Astrocyte (in vitro differentiated cells and primary cell): ENCODE data around the gene CERT1. TPM values are rescaled to one million over a fixed set of nuclear protein-coding genes. Genes with fewer than 3 reads are reported as not detected.

Experiments
- DNase-seq: peaks from one replicate; pipeline ENCODE4 v3.0.0-alpha.2; 2010; ENCODE audit warnings: low read depth
- FAIRE-seq: peaks from 2 replicates; lab custom pipeline; 2011; peaks lifted over from hg19 to GRCh38; lab: Jason Lieb, UNC
- H2AFZ ChIP-seq: 2 replicates; pipeline ENCODE4 v1.6.0; 2012; ENCODE audit warnings: low read depth, low read length, inconsistent platforms
- H3K27ac ChIP-seq: 2 replicates; pipeline ENCODE4 v1.5.1; 2011; ENCODE audit warnings: low read depth, low read length, inconsistent platforms
- H3K27me3 ChIP-seq: 2 replicates; pipeline ENCODE4 v1.6.0; 2011; ENCODE audit warnings: low read length, inconsistent platforms; ENCODE audit not compliant: insufficient read depth
- H3K36me3 ChIP-seq: 2 replicates; pipeline ENCODE4 v1.5.1; 2011; ENCODE audit warnings: low read length, inconsistent platforms; ENCODE audit not compliant: insufficient read depth
- H3K4me1 ChIP-seq: 2 replicates; pipeline ENCODE4 v1.5.1; 2011; ENCODE audit warnings: low read length, inconsistent platforms; ENCODE audit not compliant: insufficient read depth
- H3K4me2 ChIP-seq: 2 replicates; pipeline ENCODE4 v1.6.0; 2012; ENCODE audit warnings: low read length, inconsistent platforms
- H3K4me3 ChIP-seq: 2 replicates; pipeline ENCODE4 v1.5.1; 2011; ENCODE audit warnings: low read depth, mild to moderate bottlenecking, low read length, inconsistent platforms; ENCODE audit not compliant: insufficient read depth
- H3K79me2 ChIP-seq: 2 replicates; pipeline ENCODE4 v1.6.0; 2012; ENCODE audit warnings: mild to moderate bottlenecking, low read length, inconsistent platforms; ENCODE audit not compliant: insufficient read depth
- H3K9ac ChIP-seq: 2 replicates; pipeline ENCODE4 v1.6.0; 2012; ENCODE audit warnings: mild to moderate bottlenecking, low read length, inconsistent platforms
- H3K9me3 ChIP-seq: 2 replicates; pipeline ENCODE4 v1.5.1; 2012; ENCODE audit warnings: low read depth, mild to moderate bottlenecking, low read length, inconsistent platforms; ENCODE audit not compliant: insufficient read depth
- H4K20me1 ChIP-seq: 2 replicates; pipeline ENCODE4 v1.6.0; 2012; ENCODE audit warnings: low read length, inconsistent platforms; ENCODE audit not compliant: insufficient read depth
- H3K27ac Mint-ChIP-seq: one replicate; pipeline ENCODE4 v1.8.0; 2021; ENCODE audit warnings: mild to moderate bottlenecking, mixed read lengths; ENCODE audit not compliant: unreplicated experiment
- H3K27me3 Mint-ChIP-seq: one replicate; pipeline ENCODE4 v1.8.0; 2021; ENCODE audit warnings: low read depth, mixed read lengths; ENCODE audit not compliant: unreplicated experiment
- H3K36me3 Mint-ChIP-seq: one replicate; pipeline ENCODE4 v1.8.0; 2021; ENCODE audit warnings: low read depth, mixed read lengths; ENCODE audit not compliant: unreplicated experiment
- H3K4me1 Mint-ChIP-seq: one replicate; pipeline ENCODE4 v1.8.0; 2021; ENCODE audit warnings: low read depth, mixed read lengths; ENCODE audit not compliant: unreplicated experiment
- H3K4me3 Mint-ChIP-seq: one replicate; pipeline ENCODE4 v1.8.0; 2021; ENCODE audit warnings: mild to moderate bottlenecking, moderate library complexity, mixed read lengths; ENCODE audit not compliant: unreplicated experiment
- H3K9me3 Mint-ChIP-seq: one replicate; pipeline ENCODE4 v1.8.0; 2021; ENCODE audit warnings: mild to moderate bottlenecking, mixed read lengths; ENCODE audit not compliant: unreplicated experiment
- CTCF ChIP-seq: IDR thresholded peaks from 2 replicates; pipeline ENCODE4 v1.5.1; 2011; ENCODE audit warnings: low read depth, mild to moderate bottlenecking, inconsistent platforms, low read length, moderate library complexity; ENCODE audit not compliant: insufficient read depth
- EZH2 ChIP-seq: IDR thresholded peaks from 2 replicates; pipeline ENCODE4 v1.6.1; 2012; ENCODE audit warnings: mild to moderate bottlenecking, low read length, inconsistent platforms; ENCODE audit not compliant: insufficient read depth
- total RNA-seq: library from RNA; stranded (reverse); gene quantifications from 2 replicates; pipeline ENCODE4 v1.2.1, GENCODE V29; 2021

The CERT1 gene
- total RNA-seq, 1 donor from 2014 or later: 29.6 TPM

GRCh38 chr5:75438722-75439121 is 72.7 kb downstream of the CERT1 start:
- Histone ChIP-seq H3K4me1 (no peaks in the 10 kb centered on the region), H2AFZ (no peak overlapping the region), H3K4me3 (no peak overlapping the region), H3K4me2 (no peak overlapping the region), H3K9ac (no peak overlapping the region), H3K36me3 (no peaks in the 10 kb centered on the region), H3K27ac (no peak overlapping the region), H3K79me2 (no peaks in the 10 kb centered on the region), H3K27me3 (no peaks in the 10 kb centered on the region), H4K20me1 (no peaks in the 10 kb centered on the region), H3K9me3 (no peaks in the 10 kb centered on the region)
- H3K4me1 Mint-ChIP-seq: peaks cover 9% of the 10 kb centered on the region
- DNase-seq (no peak), FAIRE-seq (no peak)
- H3K4me3 Mint-ChIP-seq: no peak overlapping the region
- peaks cover 5% of the 10 kb centered on the region for H3K36me3 Mint-ChIP-seq
- no peak overlapping the region for H3K27ac Mint-ChIP-seq
- H3K27me3 Mint-ChIP-seq: no peaks in the 10 kb centered on the region
- H3K9me3 Mint-ChIP-seq: peaks cover 6% of the 10 kb centered on the region
- TF ChIP-seq CTCF: no peak
- TF ChIP-seq EZH2: no peak

- no peak for TF ChIP-seq CTCF
- no peak for TF ChIP-seq EZH2
- H3K27ac Mint-ChIP-seq: peak overlapping the region; percentile 13
- no peak overlapping the region for H3K4me2 ChIP-seq
Observed at GRCh38 chr5:75435096-75435495, 76.3 kb downstream of the CERT1 start.

GRCh38 chr5:75433814-75434506 is 77.5 kb downstream of the CERT1 start:
- no peak overlapping the region for H3K4me2 ChIP-seq
- H3K36me3 ChIP-seq: no peaks in the 10 kb centered on the region
- H3K4me3 ChIP-seq: no peak overlapping the region
- H3K27ac ChIP-seq: no peak overlapping the region
- H3K27ac Mint-ChIP-seq: no peak overlapping the region
- no peak for FAIRE-seq
- no peaks in the 10 kb centered on the region for H4K20me1 ChIP-seq
- no peaks in the 10 kb centered on the region for H3K9me3 ChIP-seq
- DNase-seq: peak; percentile 13
- H3K79me2 ChIP-seq: no peaks in the 10 kb centered on the region
- no peak for TF ChIP-seq EZH2
- TF ChIP-seq CTCF: no peak
- H3K27me3 ChIP-seq: no peaks in the 10 kb centered on the region
- H3K4me1 Mint-ChIP-seq: peaks cover 9% of the 10 kb centered on the region
- H3K9me3 Mint-ChIP-seq: no peaks in the 10 kb centered on the region
- peaks cover 6% of the 10 kb centered on the region for H3K36me3 Mint-ChIP-seq
- no peaks in the 10 kb centered on the region for H3K4me1 ChIP-seq
- H3K9ac ChIP-seq: no peak overlapping the region
- H3K4me3 Mint-ChIP-seq: no peak overlapping the region
- H3K27me3 Mint-ChIP-seq: no peaks in the 10 kb centered on the region
- no peak overlapping the region for H2AFZ ChIP-seq

More at GRCh38 chr5:75435096-75435495, 76.3 kb downstream of the CERT1 start:
- Mint-ChIP-seq H3K4me3 (no peak overlapping the region), H3K9me3 (no peaks in the 10 kb centered on the region), H3K4me1 (peaks cover 9% of the 10 kb centered on the region), H3K27me3 (no peaks in the 10 kb centered on the region), H3K36me3 (peaks cover 6% of the 10 kb centered on the region)
- no peak for FAIRE-seq
- no peak overlapping the region for H3K9ac ChIP-seq
- no peak overlapping the region for H2AFZ ChIP-seq
- H3K36me3 ChIP-seq: no peaks in the 10 kb centered on the region
- H3K79me2 ChIP-seq: no peaks in the 10 kb centered on the region
- H3K27ac ChIP-seq: no peak overlapping the region
- H4K20me1 ChIP-seq: no peaks in the 10 kb centered on the region
- H3K4me3 ChIP-seq: no peak overlapping the region
- peak; percentile 41 for DNase-seq
- no peaks in the 10 kb centered on the region for H3K9me3 ChIP-seq
- no peaks in the 10 kb centered on the region for H3K27me3 ChIP-seq
- no peaks in the 10 kb centered on the region for H3K4me1 ChIP-seq
